Prostate gland (tissue), 2 donors: ENCODE data around the gene ING3. TPM values are rescaled to one million over a fixed set of nuclear protein-coding genes. Genes with fewer than 3 reads are reported as not detected.

Experiments
- DNase-seq: peaks from one replicate; pipeline ENCODE4 v3.0.0-alpha.2; 2019; ENCODE audit warnings: low spot score
- H3K27ac ChIP-seq, 2 donors: fragments of 200-600 bp; sonication (generic); 2 replicates each; pipeline ENCODE4 v1.5.1; 2017 to 2019
- H3K27me3 ChIP-seq: fragments of 200-600 bp; sonication (generic); replicated peaks from 2 replicates; pipeline ENCODE4 v1.5.1; 2019; ENCODE audit not compliant: insufficient read depth
- H3K36me3 ChIP-seq, 2 donors: fragments of 200-600 bp; sonication (generic); 1 replicate in 1 of 2; 2 replicates in 1 of 2; pipeline versions ENCODE4 v1.5.1 to v1.8.1; 2017 to 2019
- H3K4me1 ChIP-seq: fragments of 200-600 bp; sonication (generic); replicated peaks from 2 replicates; pipeline ENCODE4 v1.5.1; 2019
- H3K4me3 ChIP-seq, 2 donors: fragments of 200-600 bp; sonication (generic); 2 replicates each; pipeline ENCODE4 v1.5.1; 2017 to 2019
- H3K9me3 ChIP-seq: fragments of 200-600 bp; sonication (generic); 2 replicates; pipeline ENCODE4 v1.5.1; 2017
- CTCF ChIP-seq, 4 experiments: fragments of 200-600 bp in 2 of 4; fragments of 450-650 bp in 2 of 4; sonication (generic) in 2 of 4; IDR thresholded peaks; 1 replicate in 3 of 4; 2 replicates in 1 of 4; pipeline ENCODE4 v1.5.1; 2016 to 2019; ENCODE audit warnings: antibody characterized with exemption in 4 of 4, mild to moderate bottlenecking in 2 of 4, moderate library complexity in 2 of 4
- POLR2A ChIP-seq: fragments of 450-650 bp; IDR thresholded peaks from one replicate; pipeline ENCODE4 v1.6.1; 2016; ENCODE audit warnings: antibody characterized with exemption, mild to moderate bottlenecking
- POLR2AphosphoS5 ChIP-seq: sonication (generic); formaldehyde crosslinking; IDR thresholded peaks from one replicate; pipeline ENCODE4 v1.6.1; 2017; ENCODE audit warnings: antibody characterized with exemption
- WGBS: methylation state at CpG from one replicate; pipeline ENCODE4 v1.1.5; 2018; 5-methylcytosine and 5-hydroxymethylcytosine counted together
- intact Hi-C: fragments of 100-400 bp; cut with DNase I; formaldehyde crosslinking; loops from one replicate; pipeline ENCODE4 v1.14.2; 2022
- total RNA-seq, 2 donors: library from RNA; depleted of rRNA; stranded (reverse); fragments of >200 nt; gene quantifications; one replicate each; pipeline ENCODE4 v1.1.0, GENCODE V29; 2016

The ING3 gene
- total RNA-seq, 2 donors from 2014 or later = 12.4 to 20.8 TPM

- peak overlapping the region; percentile 9 to 25 for H3K4me3 ChIP-seq
- no peaks in the 10 kb centered on the region for H3K4me1 ChIP-seq
- DNase-seq = no peak
- H3K27ac ChIP-seq = peak overlapping the region; percentile 74 to 80
- intact Hi-C loops = no loop called here
- 62% methylated on average over 1 of the region's 1 CpG for WGBS
- H3K27me3 ChIP-seq = no peaks in the 10 kb centered on the region
- TF ChIP-seq POLR2A (no peak), CTCF (IDR thresholded peaks at IDR 0.05) (no peak), POLR2AphosphoS5 (no peak)
- no peaks in the 10 kb centered on the region for H3K36me3 ChIP-seq
- no peaks in the 10 kb centered on the region for H3K9me3 ChIP-seq
Observed at GRCh38 chr7:120991161-120991560, 40.6 kb downstream of the ING3 start.

DNA sequence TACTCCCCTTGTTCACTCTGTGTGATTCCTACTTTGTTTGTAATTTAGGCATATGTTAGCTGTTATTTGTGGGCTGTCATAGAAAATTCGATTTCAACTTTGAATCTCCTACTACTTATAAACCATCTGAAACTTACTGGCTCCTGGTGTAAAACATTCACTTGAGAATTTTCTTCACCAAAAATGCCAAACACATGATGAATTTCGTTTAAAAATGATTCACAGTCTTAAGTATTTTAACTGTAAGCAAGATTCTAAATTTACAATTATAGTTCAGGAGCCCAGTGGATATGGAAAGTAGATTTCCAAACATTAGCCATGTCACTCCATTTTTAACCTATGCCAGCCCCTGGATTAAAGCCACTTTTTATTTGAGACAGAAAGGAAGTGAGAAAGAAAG is 41.0 kb downstream of the ING3 start:
- no peak for TF ChIP-seq POLR2A
- no peak for TF ChIP-seq CTCF (IDR thresholded peaks at IDR 0.05)
- no peak for TF ChIP-seq POLR2AphosphoS5
- intact Hi-C loops = no loop called here

DNA sequence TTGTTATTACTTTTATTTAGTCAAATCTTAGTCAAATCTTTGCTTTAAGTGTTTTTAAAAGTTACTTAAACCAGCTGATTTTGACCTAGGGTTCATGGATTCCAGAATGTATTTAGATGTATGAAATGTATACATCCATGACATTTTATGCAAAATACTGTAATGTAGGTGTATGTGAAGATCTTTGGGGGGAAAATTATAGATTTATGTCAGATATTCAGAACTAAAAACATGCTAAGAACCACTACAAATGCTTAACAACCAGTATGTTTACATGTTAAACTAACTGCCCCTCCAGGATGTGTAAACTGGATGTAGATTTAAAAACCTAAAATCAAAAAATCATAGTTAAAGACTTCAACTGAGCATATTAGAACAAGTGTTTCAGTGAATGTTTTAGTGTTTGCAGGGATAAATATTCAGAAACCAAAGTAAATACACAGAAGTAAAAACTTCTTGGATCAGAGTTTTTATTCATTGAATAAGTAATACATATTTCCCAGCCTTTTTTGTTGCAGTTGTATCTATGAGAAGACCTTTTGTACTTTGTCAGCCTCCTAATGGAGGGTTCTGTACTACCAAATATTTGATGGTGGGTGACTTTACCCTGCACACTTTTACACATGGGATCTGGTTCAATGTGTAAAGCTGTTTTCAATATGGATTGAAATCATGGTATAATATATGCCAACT is 41.8 kb downstream of the ING3 start:
- TF ChIP-seq CTCF (IDR thresholded peaks at IDR 0.05) (no peak), POLR2A (no peak), POLR2AphosphoS5 (no peak)
- H3K27ac ChIP-seq = no peak overlapping the region
- no peaks in the 10 kb centered on the region for H3K4me1 ChIP-seq
- H3K27me3 ChIP-seq = no peaks in the 10 kb centered on the region
- H3K4me3 ChIP-seq = no peak overlapping the region
- no peaks in the 10 kb centered on the region for H3K36me3 ChIP-seq
- H3K9me3 ChIP-seq = no peaks in the 10 kb centered on the region
- no peak for DNase-seq
- intact Hi-C loops = no loop called here

More for the DNA sequence above, 41.0 kb downstream of the ING3 start:
- H3K9me3 ChIP-seq = no peaks in the 10 kb centered on the region
- 47% methylated on average over 2 of the region's 2 CpGs for WGBS
- H3K36me3 ChIP-seq = no peaks in the 10 kb centered on the region
- no peak for DNase-seq
- H3K4me3 ChIP-seq = peak overlapping the region in 1 of 2 donors; percentile 9
- H3K27me3 ChIP-seq = no peaks in the 10 kb centered on the region
- H3K4me1 ChIP-seq = no peaks in the 10 kb centered on the region
- H3K27ac ChIP-seq = peak overlapping the region; percentile 74 to 80

DNA sequence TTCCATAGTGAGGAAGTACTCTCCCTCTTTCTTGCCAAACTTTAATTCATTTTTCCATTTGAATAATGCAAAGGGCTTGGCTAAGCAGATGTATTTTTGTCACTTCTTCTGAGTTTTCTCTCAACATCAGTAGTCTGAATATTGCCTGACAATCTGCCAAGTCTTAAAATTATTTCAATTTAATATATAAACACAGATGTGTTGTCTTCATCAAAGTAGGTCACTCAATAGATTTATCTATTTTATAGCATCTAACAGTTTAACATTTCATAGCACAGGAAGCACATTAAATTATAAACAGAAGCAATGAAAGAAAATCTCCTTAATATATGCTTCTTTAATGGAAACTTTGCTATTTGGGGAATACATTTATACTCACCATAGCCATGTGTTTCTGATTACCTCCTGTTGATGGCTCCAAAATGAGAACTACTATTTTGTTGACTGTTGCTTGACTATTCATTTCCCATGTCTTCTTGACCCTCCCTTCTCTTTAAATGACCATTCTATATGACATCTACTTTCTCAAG is 42.5 kb downstream of the ING3 start:
- DNase-seq = no peak
- TF ChIP-seq POLR2A = no peak
- no peaks in the 10 kb centered on the region for H3K4me1 ChIP-seq
- H3K27ac ChIP-seq = no peak overlapping the region
- H3K27me3 ChIP-seq = no peaks in the 10 kb centered on the region
- no peaks in the 10 kb centered on the region for H3K9me3 ChIP-seq
- H3K36me3 ChIP-seq = no peaks in the 10 kb centered on the region
- intact Hi-C loops = no loop called here
- H3K4me3 ChIP-seq = no peak overlapping the region

DNA sequence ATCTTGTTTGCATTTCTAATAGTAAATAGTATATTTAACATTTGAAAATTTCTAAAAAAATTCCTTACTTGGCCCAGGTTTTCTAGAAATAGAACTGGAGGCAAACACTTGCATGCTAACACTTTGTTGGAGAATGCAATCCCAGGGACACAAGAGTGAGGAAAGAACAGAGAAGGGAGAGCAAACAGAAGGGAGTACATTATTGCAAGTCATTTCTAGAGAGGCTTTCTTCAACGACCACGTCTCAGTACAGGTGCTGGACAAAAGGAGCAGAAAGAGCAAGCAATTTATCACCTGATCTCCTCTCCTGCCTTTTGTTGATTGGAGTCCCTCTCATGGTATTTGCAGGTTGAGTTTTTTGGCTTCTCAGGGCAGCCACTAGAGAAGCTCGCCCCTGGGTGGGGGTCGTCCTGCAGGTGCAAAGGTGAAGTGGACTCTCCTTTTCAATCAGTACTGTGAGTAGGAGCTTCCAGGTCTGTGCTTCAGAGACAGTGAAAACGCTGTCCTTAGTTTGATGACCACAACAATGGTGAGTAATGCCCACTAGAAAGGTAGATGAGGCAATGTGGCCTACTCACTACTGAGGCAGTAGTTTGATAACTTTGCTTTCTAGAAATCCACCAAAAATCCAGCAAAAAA is 43.1 kb downstream of the ING3 start:
- TF ChIP-seq CTCF (IDR thresholded peaks at IDR 0.05) (no peak), POLR2A (no peak), POLR2AphosphoS5 (no peak)
- 89% methylated on average over 5 of the region's 5 CpGs for WGBS
- Histone ChIP-seq H3K4me1 (no peaks in the 10 kb centered on the region), H3K36me3 (no peaks in the 10 kb centered on the region), H3K9me3 (no peaks in the 10 kb centered on the region), H3K27me3 (no peaks in the 10 kb centered on the region), H3K4me3 (no peak overlapping the region), H3K27ac (no peak overlapping the region)
- intact Hi-C loops = no loop called here
- no peak for DNase-seq
